Liver (tissue), 9 donors: Measurements from ENCODE around the gene CATSPERZ. TPM values are rescaled to one million over a fixed set of nuclear protein-coding genes. Genes with fewer than 3 reads are reported as not detected.

Experiments
- DNase-seq: peaks from one replicate; pipeline ENCODE4 v3.0.0-alpha.2; 2017; ENCODE audit warnings: low spot score
- H3K27ac ChIP-seq, 2 donors: one replicate each; pipeline ENCODE4 v1.7.0; 2013; ENCODE audit warnings: inconsistent platforms in 2 of 2, low read length in 2 of 2, control low read depth in 1 of 2, low read depth in 1 of 2, mild to moderate bottlenecking in 1 of 2
- H3K27me3 ChIP-seq, 4 donors: one replicate each; pipeline versions ENCODE4 v1.6.1 to v1.7.0; 2013; ENCODE audit warnings: low read length in 3 of 4, inconsistent platforms in 1 of 4, mild to moderate bottlenecking in 1 of 4, moderate library complexity in 1 of 4; ENCODE audit not compliant: control insufficient read depth in 4 of 4, insufficient read depth in 4 of 4
- H3K36me3 ChIP-seq, 4 donors: one replicate each; pipeline versions ENCODE4 v1.6.1 to v1.7.0; 2013; ENCODE audit warnings: low read length in 3 of 4, mild to moderate bottlenecking in 3 of 4, low read depth in 1 of 4, moderate library complexity in 1 of 4; ENCODE audit not compliant: control insufficient read depth in 4 of 4, insufficient read depth in 3 of 4
- H3K4me1 ChIP-seq, 4 donors: one replicate each; pipeline versions ENCODE4 v1.6.1 to v1.7.0; 2013; ENCODE audit warnings: low read length in 3 of 4, mild to moderate bottlenecking in 3 of 4, moderate library complexity in 1 of 4; ENCODE audit not compliant: control insufficient read depth in 4 of 4, insufficient read depth in 4 of 4
- H3K4me3 ChIP-seq, 3 donors: one replicate each; pipeline versions ENCODE4 v1.6.1 to v1.7.0; 2013; ENCODE audit warnings: low read length in 3 of 3, control low read depth in 1 of 3, low read depth in 1 of 3, mild to moderate bottlenecking in 1 of 3
- H3K9ac ChIP-seq, 2 donors: one replicate each; pipeline ENCODE4 v1.7.0; 2013; ENCODE audit warnings: low read length in 2 of 2, mild to moderate bottlenecking in 2 of 2, moderate library complexity in 2 of 2, control low read depth in 1 of 2, low read depth in 1 of 2
- H3K9me3 ChIP-seq, 4 donors: one replicate each; pipeline versions ENCODE4 v1.6.1 to v1.7.0; 2013; ENCODE audit warnings: low read length in 3 of 4; ENCODE audit not compliant: control insufficient read depth in 4 of 4
- EGR1 ChIP-seq, 2 donors: IDR thresholded peaks; 2 replicates each; pipeline ENCODE4 v1.6.1; 2016 to 2018; ENCODE audit warnings: antibody characterized with exemption in 2 of 2, low read depth in 2 of 2
- FOXA1 ChIP-seq: IDR thresholded peaks from 2 replicates; pipeline ENCODE4 v1.6.1; 2016; ENCODE audit warnings: antibody characterized with exemption
- FOXA2 ChIP-seq: IDR thresholded peaks from 2 replicates; pipeline ENCODE4 v1.6.1; 2016; ENCODE audit warnings: antibody characterized with exemption
- GABPA ChIP-seq, 2 donors: IDR thresholded peaks in 1 of 2; conservative IDR thresholded peaks in 1 of 2; 2 replicates each; pipeline ENCODE4 v1.6.1; 2016; ENCODE audit warnings: antibody characterized with exemption in 2 of 2, mild to moderate bottlenecking in 1 of 2, moderate library complexity in 1 of 2
- HNF4A ChIP-seq, 2 donors: conservative IDR thresholded peaks; 2 replicates each; pipeline ENCODE4 v1.6.1; 2016; ENCODE audit warnings: antibody characterized with exemption in 2 of 2, mild to moderate bottlenecking in 2 of 2
- HNF4G ChIP-seq: IDR thresholded peaks from 2 replicates; pipeline ENCODE4 v1.6.1; 2016; ENCODE audit warnings: antibody characterized with exemption
- JUND ChIP-seq, 2 donors: IDR thresholded peaks; 2 replicates each; pipeline ENCODE4 v1.6.1; 2016; ENCODE audit warnings: antibody characterized with exemption in 2 of 2
- NR2F2 ChIP-seq: IDR thresholded peaks from 2 replicates; pipeline ENCODE4 v1.6.1; 2016; ENCODE audit warnings: antibody characterized with exemption
- RAD21 ChIP-seq, 2 donors: IDR thresholded peaks; 2 replicates each; pipeline ENCODE4 v1.6.1; 2016; ENCODE audit warnings: antibody characterized with exemption in 2 of 2, mild to moderate bottlenecking in 2 of 2
- RXRA ChIP-seq, 2 donors: IDR thresholded peaks; 2 replicates each; pipeline ENCODE4 v1.6.1; 2017 to 2018; ENCODE audit warnings: antibody characterized with exemption in 2 of 2, mild to moderate bottlenecking in 1 of 2
- SP1 ChIP-seq: IDR thresholded peaks from 2 replicates; pipeline ENCODE4 v1.6.1; 2018; ENCODE audit warnings: antibody characterized with exemption, mild to moderate bottlenecking
- TAF1 ChIP-seq: conservative IDR thresholded peaks from 2 replicates; pipeline ENCODE4 v1.6.1; 2016; ENCODE audit warnings: antibody characterized with exemption, mild to moderate bottlenecking
- YY1 ChIP-seq: IDR thresholded peaks from 2 replicates; pipeline ENCODE4 v1.6.1; 2016; ENCODE audit warnings: antibody characterized with exemption, mild to moderate bottlenecking
- WGBS: extraction: QIAGEN DNeasy Blood & Tissue Kit; methylation state at CpG from one replicate; pipeline ENCODE4 v1.1.7; 2013; 5-methylcytosine and 5-hydroxymethylcytosine counted together
- polyA plus RNA-seq, 2 donors: library from polyadenylated mRNA; stranded (reverse) in 1 of 2; unstranded in 1 of 2; fragments of 200-250 nt in 1 of 2; fragments of >200 nt in 1 of 2; fragmentation: Nextera tagmentation in 1 of 2; extraction: Ambion mirVana in 1 of 2; gene quantifications; one replicate each; pipeline versions ENCODE4 v1.2.1 to v1.2.3, GENCODE V29; 2013 to 2015
- total RNA-seq, 2 donors: library from RNA; depleted of rRNA; stranded (reverse); fragments of >200 nt; gene quantifications; one replicate each; pipeline ENCODE4 v1.2.3, GENCODE V29; 2014
- TF ChIP-seq, protein P1 (sequence below): IDR thresholded peaks from 2 replicates; pipeline ENCODE4 v1.6.1; 2016; ENCODE audit warnings: antibody characterized with exemption
- TF ChIP-seq, protein P2 (sequence below): IDR thresholded peaks from 2 replicates; pipeline ENCODE4 v1.6.1; 2016; ENCODE audit warnings: antibody characterized with exemption
- TF ChIP-seq, protein P3 (sequence below): IDR thresholded peaks from 2 replicates; pipeline ENCODE4 v1.6.1; 2016; ENCODE audit warnings: antibody characterized with exemption
- TF ChIP-seq, protein P4 (sequence below): fragments of 150-350 bp; IDR thresholded peaks from 2 replicates; pipeline ENCODE4 v1.5.1; 2017; ENCODE audit warnings: improper control_type of control experiment, low read depth, low read length; ENCODE audit not compliant: missing input control
- donor health status: healthy.
- donor health status: healthy.
- donor health status: healthy.
- donor health status: healthy.
- donor health status: healthy.

Gene CATSPERZ
- total and polyA plus RNA-seq, 4 donors, result 0.42 TPM; not detected in 3

DNA sequence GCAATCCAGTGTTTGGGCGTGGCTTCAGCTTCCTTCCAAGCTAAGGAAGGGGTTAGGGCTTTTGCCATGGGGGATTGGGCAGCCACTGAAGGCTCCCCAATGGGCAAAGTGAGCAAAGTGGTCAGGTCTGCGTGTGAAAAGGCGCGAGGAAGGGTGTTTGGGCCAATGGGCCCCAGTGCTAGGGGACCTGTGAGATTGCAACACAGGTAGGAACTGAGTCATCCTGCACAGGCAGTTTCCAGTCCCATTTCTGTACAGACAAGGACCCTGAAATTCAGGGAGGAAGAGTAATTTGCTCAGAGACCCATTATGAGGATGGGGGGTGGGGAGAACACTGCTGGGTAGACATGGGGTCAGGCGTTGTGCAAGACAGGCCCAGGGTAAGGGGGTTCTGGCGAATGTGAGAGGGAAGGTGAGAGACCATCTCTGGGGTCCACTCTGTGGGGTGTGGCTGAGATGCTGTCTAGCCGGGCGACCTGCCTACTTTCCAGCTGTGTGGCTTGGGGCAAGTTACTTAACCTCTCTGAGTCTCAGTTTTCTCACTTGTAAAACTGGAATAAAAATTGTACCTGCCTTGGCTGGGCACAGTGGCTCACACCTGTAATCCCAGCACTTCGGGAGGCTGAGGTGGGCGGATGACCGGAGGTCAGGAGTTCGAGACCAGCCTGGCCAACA lies 47.2 kb downstream of the CATSPERZ start:
- Histone ChIP-seq H3K9me3 (no peaks in the 10 kb centered on the region), H3K36me3 (no peaks in the 10 kb centered on the region), H3K9ac (no peak overlapping the region), H3K27me3 (no peaks in the 10 kb centered on the region), H3K27ac (no peak overlapping the region), H3K4me3 (no peak overlapping the region), H3K4me1 (peaks cover 0 to 6% (median 2%) of the 10 kb centered on the region in 4 donors)
- WGBS, result 92% methylated on average over 12 of the region's 12 CpGs
- TF ChIP-seq, protein P1, sequence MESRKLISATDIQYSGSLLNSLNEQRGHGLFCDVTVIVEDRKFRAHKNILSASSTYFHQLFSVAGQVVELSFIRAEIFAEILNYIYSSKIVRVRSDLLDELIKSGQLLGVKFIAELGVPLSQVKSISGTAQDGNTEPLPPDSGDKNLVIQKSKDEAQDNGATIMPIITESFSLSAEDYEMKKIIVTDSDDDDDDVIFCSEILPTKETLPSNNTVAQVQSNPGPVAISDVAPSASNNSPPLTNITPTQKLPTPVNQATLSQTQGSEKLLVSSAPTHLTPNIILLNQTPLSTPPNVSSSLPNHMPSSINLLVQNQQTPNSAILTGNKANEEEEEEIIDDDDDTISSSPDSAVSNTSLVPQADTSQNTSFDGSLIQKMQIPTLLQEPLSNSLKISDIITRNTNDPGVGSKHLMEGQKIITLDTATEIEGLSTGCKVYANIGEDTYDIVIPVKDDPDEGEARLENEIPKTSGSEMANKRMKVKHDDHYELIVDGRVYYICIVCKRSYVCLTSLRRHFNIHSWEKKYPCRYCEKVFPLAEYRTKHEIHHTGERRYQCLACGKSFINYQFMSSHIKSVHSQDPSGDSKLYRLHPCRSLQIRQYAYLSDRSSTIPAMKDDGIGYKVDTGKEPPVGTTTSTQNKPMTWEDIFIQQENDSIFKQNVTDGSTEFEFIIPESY, result no peak
- no peak for TF ChIP-seq JUND (IDR thresholded peaks at IDR 0.05)
- TF ChIP-seq HNF4A (conservative IDR thresholded peaks at IDR 0.05), result no peak
- TF ChIP-seq NR2F2, result no peak
- TF ChIP-seq EGR1 (IDR thresholded peaks at IDR 0.05; ENCODE audit: low read depth in 2 of 2), result no peak
- TF ChIP-seq, protein P2, sequence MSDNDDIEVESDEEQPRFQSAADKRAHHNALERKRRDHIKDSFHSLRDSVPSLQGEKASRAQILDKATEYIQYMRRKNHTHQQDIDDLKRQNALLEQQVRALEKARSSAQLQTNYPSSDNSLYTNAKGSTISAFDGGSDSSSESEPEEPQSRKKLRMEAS, result no peak
- TF ChIP-seq FOXA2, result no peak
- no peak for TF ChIP-seq YY1
- no peak for TF ChIP-seq GABPA (IDR thresholded peaks at IDR 0.05 in 1 of 2, conservative IDR thresholded peaks at IDR 0.05 in 1 of 2)
- TF ChIP-seq, protein P3, sequence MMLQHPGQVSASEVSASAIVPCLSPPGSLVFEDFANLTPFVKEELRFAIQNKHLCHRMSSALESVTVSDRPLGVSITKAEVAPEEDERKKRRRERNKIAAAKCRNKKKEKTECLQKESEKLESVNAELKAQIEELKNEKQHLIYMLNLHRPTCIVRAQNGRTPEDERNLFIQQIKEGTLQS, result no peak
- no peak for TF ChIP-seq HNF4G
- TF ChIP-seq, protein P4, sequence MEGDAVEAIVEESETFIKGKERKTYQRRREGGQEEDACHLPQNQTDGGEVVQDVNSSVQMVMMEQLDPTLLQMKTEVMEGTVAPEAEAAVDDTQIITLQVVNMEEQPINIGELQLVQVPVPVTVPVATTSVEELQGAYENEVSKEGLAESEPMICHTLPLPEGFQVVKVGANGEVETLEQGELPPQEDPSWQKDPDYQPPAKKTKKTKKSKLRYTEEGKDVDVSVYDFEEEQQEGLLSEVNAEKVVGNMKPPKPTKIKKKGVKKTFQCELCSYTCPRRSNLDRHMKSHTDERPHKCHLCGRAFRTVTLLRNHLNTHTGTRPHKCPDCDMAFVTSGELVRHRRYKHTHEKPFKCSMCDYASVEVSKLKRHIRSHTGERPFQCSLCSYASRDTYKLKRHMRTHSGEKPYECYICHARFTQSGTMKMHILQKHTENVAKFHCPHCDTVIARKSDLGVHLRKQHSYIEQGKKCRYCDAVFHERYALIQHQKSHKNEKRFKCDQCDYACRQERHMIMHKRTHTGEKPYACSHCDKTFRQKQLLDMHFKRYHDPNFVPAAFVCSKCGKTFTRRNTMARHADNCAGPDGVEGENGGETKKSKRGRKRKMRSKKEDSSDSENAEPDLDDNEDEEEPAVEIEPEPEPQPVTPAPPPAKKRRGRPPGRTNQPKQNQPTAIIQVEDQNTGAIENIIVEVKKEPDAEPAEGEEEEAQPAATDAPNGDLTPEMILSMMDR, result no peak
- no peak for TF ChIP-seq RXRA (IDR thresholded peaks at IDR 0.05)
- no peak for TF ChIP-seq FOXA1
- no peak for TF ChIP-seq RAD21 (IDR thresholded peaks at IDR 0.05)
- TF ChIP-seq TAF1, result no peak
- TF ChIP-seq SP1, result no peak
- DNase-seq, result no peak

DNA sequence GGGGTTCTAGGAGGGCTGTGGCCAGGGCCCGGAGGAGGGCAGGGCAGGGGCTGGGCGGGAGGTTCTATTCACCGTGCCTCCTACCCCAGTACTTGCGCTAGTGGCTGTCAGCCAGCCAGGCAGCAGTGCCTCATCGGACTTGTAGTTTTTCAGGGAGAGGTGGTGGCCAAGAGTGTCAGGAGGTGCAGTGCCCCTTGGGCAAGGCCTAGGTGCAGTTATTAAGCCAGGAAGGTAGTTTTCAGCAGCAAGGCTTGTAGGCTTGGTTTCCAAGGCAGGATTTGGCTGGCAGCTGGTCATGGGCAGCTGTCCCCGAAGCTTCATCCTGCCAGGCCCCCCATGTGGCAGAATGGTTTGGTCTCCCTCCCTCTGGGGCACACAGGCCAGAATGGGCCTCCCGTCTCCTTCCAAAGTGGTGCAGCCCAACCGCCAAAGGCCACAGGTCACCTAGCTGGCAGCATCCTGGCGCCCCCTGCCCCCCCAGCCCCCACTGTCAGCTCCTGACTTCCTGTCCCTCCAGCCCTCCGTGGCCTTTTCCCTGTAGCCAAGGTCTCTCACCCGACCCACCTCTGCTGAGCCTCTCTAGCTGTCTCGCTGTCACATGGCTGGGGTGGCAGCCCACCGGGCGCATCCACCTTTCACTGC lies 48.3 kb downstream of the CATSPERZ start:
- no peak overlapping the region for H3K9ac ChIP-seq
- no peaks in the 10 kb centered on the region for H3K27me3 ChIP-seq
- DNase-seq, result no peak
- no peak overlapping the region for H3K4me3 ChIP-seq
- H3K27ac ChIP-seq, result no peak overlapping the region
- no peaks in the 10 kb centered on the region for H3K9me3 ChIP-seq
- peaks cover 0 to 2% (median under 1%) of the 10 kb centered on the region in 4 donors for H3K4me1 ChIP-seq
- no peaks in the 10 kb centered on the region for H3K36me3 ChIP-seq
- TF ChIP-seq JUND (IDR thresholded peaks at IDR 0.05), result peak in 1 of 2 donors; percentile 64
- no peak for TF ChIP-seq RAD21 (IDR thresholded peaks at IDR 0.05)
- TF ChIP-seq FOXA1, result no peak
- 80% methylated on average over 14 of the region's 14 CpGs for whole genome bisulfite sequencing
